PFSK-1 (cell line): Measurements from ENCODE around the gene ATL2.

Source experiments
- FOXP2 ChIP-seq: optimal IDR thresholded peaks from 2 replicates; pipeline ENCODE3; 2011; ENCODE audit warnings: borderline replicate concordance, control low read depth, inconsistent platforms; ENCODE audit not compliant: insufficient read depth; ENCODE audit errors: extremely low read length, extremely low read depth
- POLR2AphosphoS5 ChIP-seq: IDR thresholded peaks from 2 replicates; pipeline ENCODE4 v1.6.1; 2012; ENCODE audit warnings: low read depth, mild to moderate bottlenecking, control low read depth, low read length, moderate library complexity
- SIN3A ChIP-seq: IDR thresholded peaks from 2 replicates; pipeline ENCODE4 v1.6.1; 2012; ENCODE audit warnings: mild to moderate bottlenecking, low read length, moderate library complexity, borderline replicate concordance; ENCODE audit not compliant: insufficient read depth
- TAF1 ChIP-seq: IDR thresholded peaks from 2 replicates; pipeline ENCODE4 v1.6.1; 2012; ENCODE audit warnings: low read length, control low read depth, borderline replicate concordance; ENCODE audit not compliant: insufficient read depth
- TF ChIP-seq, protein P1 (sequence below), 2 experiments: IDR thresholded peaks; 2 replicates each; pipeline versions ENCODE4 v1.6.1 to v1.8.0; 2011 to 2012; ENCODE audit warnings: low read depth in 2 of 2, low read length in 2 of 2, control low read depth in 1 of 2, inconsistent platforms in 1 of 2, mild to moderate bottlenecking in 1 of 2, moderate library complexity in 1 of 2; ENCODE audit not compliant: insufficient read depth in 1 of 2

The ATL2 gene

DNA sequence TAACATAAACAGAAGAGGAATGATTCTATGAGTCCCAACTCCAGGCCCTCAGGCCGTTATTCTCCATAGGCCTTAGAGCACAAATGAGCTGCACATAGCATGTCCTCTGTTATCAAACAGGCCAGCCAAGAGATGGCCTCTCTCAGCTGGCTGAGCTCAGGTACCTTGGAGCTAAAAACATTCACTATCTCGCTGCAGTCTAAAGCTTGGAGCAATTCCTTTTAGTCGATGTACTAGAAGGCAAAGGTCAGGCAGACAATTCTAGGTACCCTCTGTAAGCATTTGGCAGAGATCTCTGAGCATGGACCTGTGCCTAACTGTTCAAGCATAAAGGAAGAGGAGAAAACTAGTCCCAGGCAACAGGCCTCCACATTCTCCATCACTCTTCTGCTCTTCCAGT lies 38.0 kb upstream of the ATL2 start:
- TF ChIP-seq FOXP2 (no peak), POLR2AphosphoS5 (no peak), SIN3A (no peak), TAF1 (no peak)
- TF ChIP-seq, protein P1, sequence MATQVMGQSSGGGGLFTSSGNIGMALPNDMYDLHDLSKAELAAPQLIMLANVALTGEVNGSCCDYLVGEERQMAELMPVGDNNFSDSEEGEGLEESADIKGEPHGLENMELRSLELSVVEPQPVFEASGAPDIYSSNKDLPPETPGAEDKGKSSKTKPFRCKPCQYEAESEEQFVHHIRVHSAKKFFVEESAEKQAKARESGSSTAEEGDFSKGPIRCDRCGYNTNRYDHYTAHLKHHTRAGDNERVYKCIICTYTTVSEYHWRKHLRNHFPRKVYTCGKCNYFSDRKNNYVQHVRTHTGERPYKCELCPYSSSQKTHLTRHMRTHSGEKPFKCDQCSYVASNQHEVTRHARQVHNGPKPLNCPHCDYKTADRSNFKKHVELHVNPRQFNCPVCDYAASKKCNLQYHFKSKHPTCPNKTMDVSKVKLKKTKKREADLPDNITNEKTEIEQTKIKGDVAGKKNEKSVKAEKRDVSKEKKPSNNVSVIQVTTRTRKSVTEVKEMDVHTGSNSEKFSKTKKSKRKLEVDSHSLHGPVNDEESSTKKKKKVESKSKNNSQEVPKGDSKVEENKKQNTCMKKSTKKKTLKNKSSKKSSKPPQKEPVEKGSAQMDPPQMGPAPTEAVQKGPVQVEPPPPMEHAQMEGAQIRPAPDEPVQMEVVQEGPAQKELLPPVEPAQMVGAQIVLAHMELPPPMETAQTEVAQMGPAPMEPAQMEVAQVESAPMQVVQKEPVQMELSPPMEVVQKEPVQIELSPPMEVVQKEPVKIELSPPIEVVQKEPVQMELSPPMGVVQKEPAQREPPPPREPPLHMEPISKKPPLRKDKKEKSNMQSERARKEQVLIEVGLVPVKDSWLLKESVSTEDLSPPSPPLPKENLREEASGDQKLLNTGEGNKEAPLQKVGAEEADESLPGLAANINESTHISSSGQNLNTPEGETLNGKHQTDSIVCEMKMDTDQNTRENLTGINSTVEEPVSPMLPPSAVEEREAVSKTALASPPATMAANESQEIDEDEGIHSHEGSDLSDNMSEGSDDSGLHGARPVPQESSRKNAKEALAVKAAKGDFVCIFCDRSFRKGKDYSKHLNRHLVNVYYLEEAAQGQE (IDR thresholded peaks at IDR 0.05; ENCODE audit: insufficient read depth in 1 of 2, low read depth in 2 of 2, low read length in 2 of 2), result no peak

DNA sequence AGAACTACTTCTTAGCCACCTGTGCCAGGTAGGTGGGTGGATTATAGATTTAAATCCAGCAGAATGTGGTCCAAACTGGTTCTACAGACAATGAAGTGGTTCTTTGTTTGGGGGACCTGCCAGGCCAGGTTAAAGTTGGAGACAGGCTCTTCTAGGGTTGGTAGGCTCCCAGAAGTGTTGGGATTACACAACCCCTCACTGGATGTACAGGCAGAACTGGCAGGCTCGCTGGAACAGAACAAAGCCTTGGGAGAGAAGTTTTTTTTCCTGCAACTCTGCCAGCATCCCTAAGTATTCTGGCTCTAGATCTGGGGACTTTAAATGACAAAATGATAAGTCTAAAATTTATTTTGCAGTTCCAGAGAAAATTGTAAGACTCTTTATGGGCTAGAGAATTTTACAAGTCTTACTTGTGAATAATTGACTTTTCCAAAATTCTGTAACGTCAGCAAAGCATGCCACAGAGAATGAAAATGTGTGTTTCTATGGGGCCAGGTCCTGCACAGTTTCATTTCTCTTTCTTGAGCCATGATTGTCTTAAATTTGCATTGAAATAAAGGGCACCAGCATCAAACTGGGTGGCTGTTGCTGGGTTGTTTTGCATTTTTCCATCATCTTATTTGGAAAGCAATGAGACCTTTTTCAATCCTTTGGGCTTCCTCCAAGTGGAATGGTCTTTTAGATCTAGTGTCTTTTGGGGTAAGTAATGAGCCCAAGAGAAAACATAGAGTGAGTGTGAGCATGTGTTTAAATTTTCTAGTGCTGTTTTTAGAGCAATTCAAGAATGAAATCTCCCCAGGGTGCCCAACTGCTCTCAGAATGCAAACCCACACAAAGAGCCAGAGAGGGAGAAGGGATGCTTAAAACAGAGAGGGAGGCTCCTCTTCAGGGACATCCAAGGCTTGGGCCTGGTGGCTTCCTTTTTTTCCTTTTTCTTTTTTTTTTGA lies 32.4 kb upstream of the ATL2 start:
- TF ChIP-seq, protein P1 (IDR thresholded peaks at IDR 0.05; ENCODE audit: insufficient read depth in 1 of 2, low read depth in 2 of 2, low read length in 2 of 2), result no peak
- TF ChIP-seq POLR2AphosphoS5 (no peak), TAF1 (no peak), SIN3A (no peak), FOXP2 (no peak)

DNA sequence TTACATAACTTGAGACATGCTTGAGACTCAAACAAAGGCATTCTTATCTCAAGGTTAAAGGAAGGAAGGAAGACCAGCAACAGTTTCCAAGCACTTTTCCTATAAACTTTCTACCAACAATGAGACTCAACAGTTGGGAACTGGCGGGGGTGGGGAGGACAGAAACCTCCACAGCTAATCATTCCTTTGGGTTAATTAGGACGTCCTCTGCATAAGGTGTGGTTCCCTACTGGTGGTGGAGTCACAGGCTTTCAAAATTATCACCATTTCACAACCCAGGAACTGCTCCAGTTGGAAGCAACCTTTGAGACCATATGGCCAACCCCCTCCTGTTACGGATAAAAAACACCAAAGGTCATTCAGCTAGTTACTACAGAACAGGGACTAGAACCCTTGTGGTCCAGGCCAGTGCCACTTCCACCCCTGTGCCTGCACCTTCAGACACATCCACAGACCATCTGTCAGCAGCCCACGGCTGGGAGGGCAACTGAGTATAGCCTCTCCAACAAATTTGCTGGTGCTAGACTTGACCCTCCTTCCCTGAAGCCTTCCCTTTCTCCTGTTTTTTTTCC lies 30.1 kb upstream of the ATL2 start:
- TF ChIP-seq SIN3A, result no peak
- no peak for TF ChIP-seq POLR2AphosphoS5
- TF ChIP-seq TAF1, result no peak
- TF ChIP-seq FOXP2, result no peak
- TF ChIP-seq, protein P1 (IDR thresholded peaks at IDR 0.05; ENCODE audit: insufficient read depth in 1 of 2, low read depth in 2 of 2, low read length in 2 of 2), result no peak

DNA sequence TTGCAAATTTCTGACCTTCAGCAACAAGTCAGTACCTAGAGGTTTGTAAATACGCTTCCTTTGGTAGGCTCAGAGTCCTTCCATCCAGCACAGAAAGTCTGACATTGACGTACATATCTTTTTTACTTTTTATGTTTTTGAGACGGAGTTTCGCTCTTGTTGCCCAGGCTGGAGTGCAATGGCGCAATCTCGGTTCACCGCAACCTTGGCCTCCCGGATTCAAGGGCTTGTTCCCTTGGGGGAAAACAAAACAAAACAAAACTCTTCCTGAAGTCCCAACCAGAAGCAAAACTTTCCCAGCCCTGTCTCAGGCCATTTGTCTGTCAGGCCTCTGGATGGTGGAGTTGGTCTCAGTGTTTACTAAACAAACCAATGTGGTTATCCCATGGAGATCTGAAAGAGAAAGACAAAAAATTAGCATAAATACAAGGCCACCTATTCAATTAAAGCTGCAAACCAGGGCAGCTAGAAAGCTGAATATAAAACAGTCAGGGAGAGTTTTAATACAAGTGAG lies 29.6 kb upstream of the ATL2 start:
- TF ChIP-seq TAF1 (no peak), SIN3A (no peak)
- TF ChIP-seq, protein P1 (IDR thresholded peaks at IDR 0.05; ENCODE audit: insufficient read depth in 1 of 2, low read depth in 2 of 2, low read length in 2 of 2), result no peak
